ENCODE results near the gene NRBP1.

DNA sequence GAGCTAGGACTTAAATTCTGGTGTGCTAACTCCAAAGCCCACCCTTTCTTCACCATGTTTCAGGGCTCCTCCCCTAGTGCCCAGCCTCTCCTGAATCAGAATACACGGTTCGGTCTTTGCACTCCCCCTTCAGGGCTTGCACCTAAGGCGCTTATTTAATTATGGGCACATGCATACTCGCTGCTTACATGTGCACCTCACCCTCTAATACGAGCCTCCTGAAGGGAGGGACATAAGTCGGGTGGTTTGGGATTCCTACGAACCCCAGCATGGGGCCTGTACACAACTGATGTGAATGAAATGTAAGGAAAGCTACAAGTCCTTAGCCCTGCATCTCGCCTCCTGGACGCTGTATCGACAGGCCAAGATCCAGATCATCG, 60.7 kb downstream of the NRBP1 start:
- TF ChIP-seq, protein P1, sequence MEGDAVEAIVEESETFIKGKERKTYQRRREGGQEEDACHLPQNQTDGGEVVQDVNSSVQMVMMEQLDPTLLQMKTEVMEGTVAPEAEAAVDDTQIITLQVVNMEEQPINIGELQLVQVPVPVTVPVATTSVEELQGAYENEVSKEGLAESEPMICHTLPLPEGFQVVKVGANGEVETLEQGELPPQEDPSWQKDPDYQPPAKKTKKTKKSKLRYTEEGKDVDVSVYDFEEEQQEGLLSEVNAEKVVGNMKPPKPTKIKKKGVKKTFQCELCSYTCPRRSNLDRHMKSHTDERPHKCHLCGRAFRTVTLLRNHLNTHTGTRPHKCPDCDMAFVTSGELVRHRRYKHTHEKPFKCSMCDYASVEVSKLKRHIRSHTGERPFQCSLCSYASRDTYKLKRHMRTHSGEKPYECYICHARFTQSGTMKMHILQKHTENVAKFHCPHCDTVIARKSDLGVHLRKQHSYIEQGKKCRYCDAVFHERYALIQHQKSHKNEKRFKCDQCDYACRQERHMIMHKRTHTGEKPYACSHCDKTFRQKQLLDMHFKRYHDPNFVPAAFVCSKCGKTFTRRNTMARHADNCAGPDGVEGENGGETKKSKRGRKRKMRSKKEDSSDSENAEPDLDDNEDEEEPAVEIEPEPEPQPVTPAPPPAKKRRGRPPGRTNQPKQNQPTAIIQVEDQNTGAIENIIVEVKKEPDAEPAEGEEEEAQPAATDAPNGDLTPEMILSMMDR (IDR thresholded peaks at IDR 0.05; ENCODE audit: low read depth, low read length, missing input control): no peak
- no peak for TF ChIP-seq TAF1 (conservative IDR thresholded peaks at IDR 0.05)

Data from liver (tissue), 3 donors.